ENCODE measurements around the gene CTIF. TPM values are rescaled to one million over a fixed set of nuclear protein-coding genes. Genes with fewer than 3 reads are reported as not detected.

CTIF gene
- total RNA-seq, 1 experiment from 2014 or later: 26.5 TPM

DNA sequence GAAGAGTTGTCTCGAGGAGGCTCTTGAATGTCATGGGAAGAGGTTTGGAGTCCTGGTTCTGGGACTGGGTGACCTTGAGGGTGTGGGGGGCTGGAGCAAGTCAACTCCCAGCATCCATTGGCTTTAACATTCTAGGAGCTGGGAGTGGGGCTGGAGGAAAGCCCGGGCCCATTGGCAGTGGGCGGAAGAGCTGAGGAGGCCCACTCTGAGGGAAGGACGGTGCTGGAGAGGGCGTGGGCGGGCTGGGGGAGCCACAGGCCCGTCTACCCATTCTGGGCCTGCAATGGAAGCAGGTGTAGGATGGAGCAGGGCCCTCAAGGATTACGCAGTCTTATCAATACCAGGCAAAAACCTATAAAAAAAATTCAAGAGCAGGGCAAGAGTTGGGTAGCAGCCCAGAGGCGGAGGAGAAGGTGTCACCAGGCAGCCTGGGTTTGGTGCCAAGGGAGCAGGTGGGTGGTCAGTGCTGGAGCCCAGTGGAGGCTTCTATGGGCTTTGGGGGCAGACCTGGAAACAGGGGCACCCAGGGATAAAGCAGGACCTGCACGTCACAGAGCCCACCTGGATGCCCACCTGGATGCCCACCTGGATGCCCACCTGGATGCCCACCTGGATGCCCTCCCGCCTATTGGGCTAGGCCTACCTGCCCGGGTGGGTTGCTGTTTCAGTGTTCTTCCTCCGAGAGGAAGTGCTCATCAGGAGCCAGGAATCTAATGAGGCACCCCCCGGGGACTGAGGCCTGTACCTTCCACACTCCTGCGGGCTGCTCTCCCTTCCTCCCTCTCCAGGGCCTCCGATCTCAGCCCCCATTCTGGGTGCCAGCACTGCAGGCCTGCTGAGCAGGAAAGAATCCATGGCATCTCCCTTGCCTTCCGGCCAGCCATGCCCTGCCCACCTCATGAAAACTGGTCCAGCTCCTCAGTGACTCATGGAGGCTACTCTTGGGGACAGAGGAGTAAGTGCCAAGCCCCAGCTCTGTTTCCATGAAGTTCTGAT, 71.3 kb downstream of the CTIF start:
- Histone ChIP-seq H3K27ac (ENCODE audit: low read length) (no peak overlapping the region), H3K4me1 (ENCODE audit: control insufficient read depth, insufficient read depth, low read length) (no peaks in the 10 kb centered on the region), H3K4me3 (ENCODE audit: low read depth in 2 of 2, low read length in 2 of 2) (no peak overlapping the region), H3K27me3 (ENCODE audit: control insufficient read depth, insufficient read depth, low read length) (no peaks in the 10 kb centered on the region), H3K36me3 (ENCODE audit: control insufficient read depth, insufficient read depth, low read length) (no peaks in the 10 kb centered on the region), H3K9me3 (ENCODE audit: control insufficient read depth, insufficient read depth, low read depth, low read length) (no peaks in the 10 kb centered on the region)
- TF ChIP-seq TCF7L2 (IDR thresholded peaks at IDR 0.05; ENCODE audit: low read depth, low read length): no peak
- no peak for TF ChIP-seq POLR2AphosphoS5 (IDR thresholded peaks at IDR 0.05; ENCODE audit: low read depth, low read length)
- no peak for TF ChIP-seq SIN3A (IDR thresholded peaks at IDR 0.05; ENCODE audit: borderline replicate concordance, insufficient read depth, low read depth, low read length)
- no peak for TF ChIP-seq CTCF (IDR thresholded peaks at IDR 0.05)
- TF ChIP-seq, protein P1, sequence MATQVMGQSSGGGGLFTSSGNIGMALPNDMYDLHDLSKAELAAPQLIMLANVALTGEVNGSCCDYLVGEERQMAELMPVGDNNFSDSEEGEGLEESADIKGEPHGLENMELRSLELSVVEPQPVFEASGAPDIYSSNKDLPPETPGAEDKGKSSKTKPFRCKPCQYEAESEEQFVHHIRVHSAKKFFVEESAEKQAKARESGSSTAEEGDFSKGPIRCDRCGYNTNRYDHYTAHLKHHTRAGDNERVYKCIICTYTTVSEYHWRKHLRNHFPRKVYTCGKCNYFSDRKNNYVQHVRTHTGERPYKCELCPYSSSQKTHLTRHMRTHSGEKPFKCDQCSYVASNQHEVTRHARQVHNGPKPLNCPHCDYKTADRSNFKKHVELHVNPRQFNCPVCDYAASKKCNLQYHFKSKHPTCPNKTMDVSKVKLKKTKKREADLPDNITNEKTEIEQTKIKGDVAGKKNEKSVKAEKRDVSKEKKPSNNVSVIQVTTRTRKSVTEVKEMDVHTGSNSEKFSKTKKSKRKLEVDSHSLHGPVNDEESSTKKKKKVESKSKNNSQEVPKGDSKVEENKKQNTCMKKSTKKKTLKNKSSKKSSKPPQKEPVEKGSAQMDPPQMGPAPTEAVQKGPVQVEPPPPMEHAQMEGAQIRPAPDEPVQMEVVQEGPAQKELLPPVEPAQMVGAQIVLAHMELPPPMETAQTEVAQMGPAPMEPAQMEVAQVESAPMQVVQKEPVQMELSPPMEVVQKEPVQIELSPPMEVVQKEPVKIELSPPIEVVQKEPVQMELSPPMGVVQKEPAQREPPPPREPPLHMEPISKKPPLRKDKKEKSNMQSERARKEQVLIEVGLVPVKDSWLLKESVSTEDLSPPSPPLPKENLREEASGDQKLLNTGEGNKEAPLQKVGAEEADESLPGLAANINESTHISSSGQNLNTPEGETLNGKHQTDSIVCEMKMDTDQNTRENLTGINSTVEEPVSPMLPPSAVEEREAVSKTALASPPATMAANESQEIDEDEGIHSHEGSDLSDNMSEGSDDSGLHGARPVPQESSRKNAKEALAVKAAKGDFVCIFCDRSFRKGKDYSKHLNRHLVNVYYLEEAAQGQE (IDR thresholded peaks at IDR 0.05; ENCODE audit: insufficient read depth in 1 of 2, low read depth in 2 of 2, low read length in 1 of 2): no peak
- BruUV-seq (replicated peaks): no TSS peak
- DNase-seq (ENCODE audit: low read depth, low spot score): no peak
- in situ Hi-C loops (cut with HindIII; ENCODE audit: low pct_unique_long_range_greater_than_20kb, low sequenced_read_pairs) (no loop called here), intact Hi-C loops (cut with micrococcal nuclease; ENCODE audit: unreplicated experiment) (no loop called here)
- CTCF ChIA-PET: no interaction called here
- no peak for ATAC-seq
- POLR2A ChIA-PET: no interaction called here

DNA sequence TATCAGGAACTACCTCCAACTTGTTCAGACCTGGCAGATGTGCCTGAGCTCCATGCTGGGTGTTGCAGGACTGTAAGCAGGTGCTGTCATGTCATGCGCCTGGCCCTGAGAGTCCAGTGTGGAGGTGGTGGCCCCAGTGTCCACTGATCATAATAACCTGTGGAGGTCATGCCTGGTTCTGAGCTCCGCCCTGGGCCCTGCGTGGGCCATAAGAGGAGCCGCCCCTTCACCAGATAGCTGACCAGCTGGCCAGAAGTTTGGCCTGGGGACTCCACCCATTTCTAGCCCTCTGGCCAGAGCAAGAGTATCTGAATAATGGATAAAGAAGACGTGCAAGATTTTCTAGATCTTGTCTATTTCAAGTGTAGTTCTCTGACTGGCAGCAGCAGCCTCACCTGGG, 72.4 kb downstream of the CTIF start:
- TF ChIP-seq, protein P1 (IDR thresholded peaks at IDR 0.05; ENCODE audit: insufficient read depth in 1 of 2, low read depth in 2 of 2, low read length in 1 of 2): no peak
- TF ChIP-seq SIN3A (IDR thresholded peaks at IDR 0.05; ENCODE audit: borderline replicate concordance, insufficient read depth, low read depth, low read length) (no peak), POLR2AphosphoS5 (IDR thresholded peaks at IDR 0.05; ENCODE audit: low read depth, low read length) (no peak), TCF7L2 (IDR thresholded peaks at IDR 0.05; ENCODE audit: low read depth, low read length) (no peak), CTCF (IDR thresholded peaks at IDR 0.05) (no peak)
- H3K27me3 ChIP-seq (ENCODE audit: control insufficient read depth, insufficient read depth, low read length): no peaks in the 10 kb centered on the region
- no peak overlapping the region for H3K4me3 ChIP-seq (ENCODE audit: low read depth in 2 of 2, low read length in 2 of 2)
- DNase-seq (ENCODE audit: low read depth, low spot score) (no peak), ATAC-seq (no peak)
- no peak overlapping the region for H3K27ac ChIP-seq (ENCODE audit: low read length)
- intact Hi-C loops (cut with micrococcal nuclease; ENCODE audit: unreplicated experiment): no loop called here
- no peaks in the 10 kb centered on the region for H3K36me3 ChIP-seq (ENCODE audit: control insufficient read depth, insufficient read depth, low read length)
- H3K9me3 ChIP-seq (ENCODE audit: control insufficient read depth, insufficient read depth, low read depth, low read length): no peaks in the 10 kb centered on the region
- CTCF ChIA-PET: no interaction called here
- no TSS peak for BruUV-seq (replicated peaks)
- POLR2A ChIA-PET: no interaction called here
- no peaks in the 10 kb centered on the region for H3K4me1 ChIP-seq (ENCODE audit: control insufficient read depth, insufficient read depth, low read length)
- in situ Hi-C loops (cut with HindIII; ENCODE audit: low pct_unique_long_range_greater_than_20kb, low sequenced_read_pairs): no loop called here
